ENCODE data around the gene TXLNB. TPM values are rescaled to one million over a fixed set of nuclear protein-coding genes. Genes with fewer than 3 reads are reported as not detected.
"Not testable (repeated sequence)": the region's sequence is repeated elsewhere in the genome, so short reads cannot be mapped to it uniquely, and the experiment has no call there.

TXLNB gene
- total RNA-seq, 1 donor from 2014 or later, result 0.05 TPM

GRCh38 chr6:139219746-139220145 lies 72.1 kb downstream of the TXLNB start:
- Mint-ChIP-seq H3K27ac (ENCODE audit: unreplicated experiment) (peak overlapping the region; percentile 86), H3K27me3 (ENCODE audit: low read depth) (no peaks in the 10 kb centered on the region), H3K9me3 (ENCODE audit: low read depth) (peaks cover 4% of the 10 kb centered on the region), H3K4me1 (ENCODE audit: low read depth) (peaks cover 9% of the 10 kb centered on the region), H3K36me3 (ENCODE audit: low read depth) (no peaks in the 10 kb centered on the region), H3K4me3 (ENCODE audit: unreplicated experiment) (no peak overlapping the region)
- TF ChIP-seq, protein P1, sequence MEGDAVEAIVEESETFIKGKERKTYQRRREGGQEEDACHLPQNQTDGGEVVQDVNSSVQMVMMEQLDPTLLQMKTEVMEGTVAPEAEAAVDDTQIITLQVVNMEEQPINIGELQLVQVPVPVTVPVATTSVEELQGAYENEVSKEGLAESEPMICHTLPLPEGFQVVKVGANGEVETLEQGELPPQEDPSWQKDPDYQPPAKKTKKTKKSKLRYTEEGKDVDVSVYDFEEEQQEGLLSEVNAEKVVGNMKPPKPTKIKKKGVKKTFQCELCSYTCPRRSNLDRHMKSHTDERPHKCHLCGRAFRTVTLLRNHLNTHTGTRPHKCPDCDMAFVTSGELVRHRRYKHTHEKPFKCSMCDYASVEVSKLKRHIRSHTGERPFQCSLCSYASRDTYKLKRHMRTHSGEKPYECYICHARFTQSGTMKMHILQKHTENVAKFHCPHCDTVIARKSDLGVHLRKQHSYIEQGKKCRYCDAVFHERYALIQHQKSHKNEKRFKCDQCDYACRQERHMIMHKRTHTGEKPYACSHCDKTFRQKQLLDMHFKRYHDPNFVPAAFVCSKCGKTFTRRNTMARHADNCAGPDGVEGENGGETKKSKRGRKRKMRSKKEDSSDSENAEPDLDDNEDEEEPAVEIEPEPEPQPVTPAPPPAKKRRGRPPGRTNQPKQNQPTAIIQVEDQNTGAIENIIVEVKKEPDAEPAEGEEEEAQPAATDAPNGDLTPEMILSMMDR (IDR thresholded peaks at IDR 0.05), result no peak
- no peak for DNase-seq (ENCODE audit: low spot score)

- no peaks in the 10 kb centered on the region for H3K36me3 Mint-ChIP-seq (ENCODE audit: low read depth)
- no peaks in the 10 kb centered on the region for H3K27me3 Mint-ChIP-seq (ENCODE audit: low read depth)
- H3K4me1 Mint-ChIP-seq (ENCODE audit: low read depth), result peaks cover 9% of the 10 kb centered on the region
- peak overlapping the region; percentile 86 for H3K27ac Mint-ChIP-seq (ENCODE audit: unreplicated experiment)
- H3K9me3 Mint-ChIP-seq (ENCODE audit: low read depth), result peaks cover 4% of the 10 kb centered on the region
- no peak for DNase-seq (ENCODE audit: low spot score)
- TF ChIP-seq, protein P1 (IDR thresholded peaks at IDR 0.05), result peak; percentile 93
- H3K4me3 Mint-ChIP-seq (ENCODE audit: unreplicated experiment), result peak overlapping the region; percentile 56
These were observed 72.5 kb downstream of the TXLNB start for GRCh38 chr6:139219271-139219729.

DNA sequence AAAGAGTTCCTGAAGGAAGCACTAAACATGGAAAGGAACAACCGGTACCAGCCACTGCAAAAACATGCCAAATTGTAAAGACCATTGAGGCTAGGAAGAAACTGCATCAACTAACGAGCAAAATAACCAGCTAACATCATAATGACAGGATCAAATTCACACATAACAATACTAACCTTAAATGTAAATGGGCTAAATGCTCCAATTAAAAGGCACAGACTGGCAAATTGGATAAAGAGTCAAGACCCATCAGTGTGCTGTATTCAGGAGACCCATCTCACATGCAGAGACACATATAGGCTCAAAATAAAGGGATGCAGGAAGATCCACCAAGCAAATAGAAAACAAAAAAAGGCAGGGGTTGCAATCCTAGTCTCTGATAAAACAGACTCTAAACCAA lies 79.3 kb downstream of the TXLNB start:
- not testable (repeated sequence) for DNase-seq (ENCODE audit: low spot score); H3K4me1 Mint-ChIP-seq (ENCODE audit: low read depth); H3K4me3 Mint-ChIP-seq (ENCODE audit: unreplicated experiment); H3K27ac Mint-ChIP-seq (ENCODE audit: unreplicated experiment); H3K27me3 Mint-ChIP-seq (ENCODE audit: low read depth)
- H3K9me3 Mint-ChIP-seq (ENCODE audit: low read depth), result peaks cover 35% of the 10 kb centered on the region
- peaks cover 21% of the 10 kb centered on the region for H3K36me3 Mint-ChIP-seq (ENCODE audit: low read depth)

GRCh38 chr6:139210766-139211165 lies 81.0 kb downstream of the TXLNB start:
- H3K4me3 Mint-ChIP-seq (ENCODE audit: unreplicated experiment); DNase-seq (ENCODE audit: low spot score); H3K27me3 Mint-ChIP-seq (ENCODE audit: low read depth); H3K4me1 Mint-ChIP-seq (ENCODE audit: low read depth); H3K27ac Mint-ChIP-seq (ENCODE audit: unreplicated experiment): not testable (repeated sequence)
- Mint-ChIP-seq H3K36me3 (ENCODE audit: low read depth) (peaks cover 26% of the 10 kb centered on the region), H3K9me3 (ENCODE audit: low read depth) (peaks cover 47% of the 10 kb centered on the region)

DNA sequence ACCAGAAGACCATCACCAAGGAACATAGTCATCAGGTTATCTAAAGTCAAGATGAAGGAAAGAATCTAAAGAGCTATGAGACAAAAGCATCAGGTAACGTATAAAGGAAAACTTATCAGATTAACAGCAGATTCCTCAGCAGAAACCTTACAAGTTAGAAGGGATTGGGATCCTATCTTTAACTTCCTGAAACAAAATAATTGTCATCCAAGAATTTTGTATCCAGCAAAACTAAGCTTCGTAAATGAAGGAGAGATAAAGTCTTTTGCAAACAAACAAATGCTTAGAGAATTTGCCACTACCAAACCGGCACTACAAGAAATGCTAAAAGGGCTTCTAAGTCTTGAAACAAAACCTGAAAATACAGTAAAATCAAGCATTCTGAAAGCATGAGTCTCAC lies 86.0 kb downstream of the TXLNB start:
- no peaks in the 10 kb centered on the region for H3K4me1 Mint-ChIP-seq (ENCODE audit: low read depth)
- no peak overlapping the region for H3K27ac Mint-ChIP-seq (ENCODE audit: unreplicated experiment)
- H3K9me3 Mint-ChIP-seq (ENCODE audit: low read depth), result peaks cover 52% of the 10 kb centered on the region
- H3K4me3 Mint-ChIP-seq (ENCODE audit: unreplicated experiment), result no peak overlapping the region
- peaks cover 25% of the 10 kb centered on the region for H3K36me3 Mint-ChIP-seq (ENCODE audit: low read depth)
- no peak for DNase-seq (ENCODE audit: low spot score)
- TF ChIP-seq, protein P1 (IDR thresholded peaks at IDR 0.05), result no peak
- no peaks in the 10 kb centered on the region for H3K27me3 Mint-ChIP-seq (ENCODE audit: low read depth)

GRCh38 chr6:139204978-139205377 lies 86.8 kb downstream of the TXLNB start:
- no peaks in the 10 kb centered on the region for H3K4me1 Mint-ChIP-seq (ENCODE audit: low read depth)
- TF ChIP-seq, protein P1 (IDR thresholded peaks at IDR 0.05), result no peak

More at GRCh38 chr6:139204978-139205377, 86.8 kb downstream of the TXLNB start:
- H3K27me3 Mint-ChIP-seq (ENCODE audit: low read depth), result no peaks in the 10 kb centered on the region
- H3K9me3 Mint-ChIP-seq (ENCODE audit: low read depth), result peaks cover 46% of the 10 kb centered on the region
- peaks cover 22% of the 10 kb centered on the region for H3K36me3 Mint-ChIP-seq (ENCODE audit: low read depth)
- H3K4me3 Mint-ChIP-seq (ENCODE audit: unreplicated experiment), result no peak overlapping the region
- no peak overlapping the region for H3K27ac Mint-ChIP-seq (ENCODE audit: unreplicated experiment)
- DNase-seq (ENCODE audit: low spot score), result no peak
